RWPE2 (cell line): ENCODE results near the gene SLC22A1.

Experiments
- ATAC-seq: fragments of 200-7000 bp; cut with Tn5 transposase; 3 replicates; pipeline ENCODE4 v1.9.1; 2021; ENCODE audit warnings: low read depth
- DNase-seq: peaks from one replicate; pipeline ENCODE4 v3.0.0-alpha.2; 2020; ENCODE audit warnings: low spot score
- H3K27ac ChIP-seq: fragments of 450-650 bp; 2 replicates; pipeline ENCODE4 v1.5.1; 2017; ENCODE audit warnings: mild to moderate bottlenecking; ENCODE audit not compliant: poor library complexity, severe bottlenecking
- H3K27me3 ChIP-seq: fragments of 250-450 bp; sonication (Bioruptor Pico); 2 replicates; pipeline ENCODE4 v1.5.1; 2021; ENCODE audit warnings: mild to moderate bottlenecking, moderate library complexity; ENCODE audit not compliant: insufficient read depth, poor library complexity, severe bottlenecking
- H3K36me3 ChIP-seq: fragments of 250-450 bp; sonication (Bioruptor Pico); 2 replicates; pipeline ENCODE4 v1.5.1; 2020; ENCODE audit warnings: low read depth, mild to moderate bottlenecking, moderate library complexity
- H3K4me1 ChIP-seq: fragments of 250-450 bp; sonication (Bioruptor Pico); 2 replicates; pipeline ENCODE4 v1.5.1; 2021; ENCODE audit warnings: mild to moderate bottlenecking, moderate library complexity; ENCODE audit not compliant: insufficient read depth, poor library complexity, severe bottlenecking
- H3K4me3 ChIP-seq: fragments of 250-450 bp; sonication (Bioruptor Pico); 2 replicates; pipeline ENCODE4 v1.5.1; 2021; ENCODE audit warnings: mild to moderate bottlenecking, moderate library complexity; ENCODE audit not compliant: severe bottlenecking
- H3K9me3 ChIP-seq: fragments of 250-450 bp; sonication (Bioruptor Pico); 2 replicates; pipeline ENCODE4 v1.5.1; 2021; ENCODE audit warnings: mild to moderate bottlenecking, moderate library complexity; ENCODE audit not compliant: severe bottlenecking
- CTCF ChIP-seq: fragments of 450-650 bp; IDR thresholded peaks from one replicate; pipeline ENCODE4 v1.5.1; 2017; ENCODE audit warnings: mild to moderate bottlenecking, moderate library complexity; ENCODE audit not compliant: poor library complexity, severe bottlenecking

Gene SLC22A1

GRCh38 chr6:160092602-160093001, 29.0 kb upstream of the SLC22A1 start:
- DNase-seq, result no peak
- peaks cover 64% of the 10 kb centered on the region for H3K36me3 ChIP-seq
- TF ChIP-seq CTCF, result no peak

GRCh38 chr6:160093061-160093460, 28.6 kb upstream of the SLC22A1 start:
- H3K4me3 ChIP-seq, result no peak overlapping the region
- H3K27me3 ChIP-seq, result no peaks in the 10 kb centered on the region
- ATAC-seq (no peak), DNase-seq (no peak)
- H3K36me3 ChIP-seq, result peaks cover 64% of the 10 kb centered on the region
- H3K27ac ChIP-seq, result no peak overlapping the region
- no peaks in the 10 kb centered on the region for H3K9me3 ChIP-seq
- no peaks in the 10 kb centered on the region for H3K4me1 ChIP-seq
- TF ChIP-seq CTCF, result no peak

More at GRCh38 chr6:160092602-160093001, 29.0 kb upstream of the SLC22A1 start:
- H3K4me1 ChIP-seq, result no peaks in the 10 kb centered on the region
- H3K27ac ChIP-seq, result no peak overlapping the region
- no peaks in the 10 kb centered on the region for H3K27me3 ChIP-seq
- ATAC-seq, result no peak
- no peak overlapping the region for H3K4me3 ChIP-seq
- H3K9me3 ChIP-seq, result no peaks in the 10 kb centered on the region

- Histone ChIP-seq H3K27ac (no peak overlapping the region), H3K27me3 (no peaks in the 10 kb centered on the region), H3K4me3 (no peak overlapping the region), H3K9me3 (no peaks in the 10 kb centered on the region), H3K36me3 (peaks cover 64% of the 10 kb centered on the region), H3K4me1 (no peaks in the 10 kb centered on the region)
- no peak for DNase-seq
- TF ChIP-seq CTCF, result no peak
- no peak for ATAC-seq
Observed at GRCh38 chr6:160093946-160094345, 27.7 kb upstream of the SLC22A1 start.

- ATAC-seq (no peak), DNase-seq (no peak)
- no peak for TF ChIP-seq CTCF
- no peaks in the 10 kb centered on the region for H3K4me1 ChIP-seq
- no peak overlapping the region for H3K4me3 ChIP-seq
- peaks cover 62% of the 10 kb centered on the region for H3K36me3 ChIP-seq
- H3K27me3 ChIP-seq, result no peaks in the 10 kb centered on the region
- H3K27ac ChIP-seq, result no peak overlapping the region
- no peaks in the 10 kb centered on the region for H3K9me3 ChIP-seq
Observed at GRCh38 chr6:160095146-160095845, 26.3 kb upstream of the SLC22A1 start.

GRCh38 chr6:160101277-160102205, 20.1 kb upstream of the SLC22A1 start:
- Histone ChIP-seq H3K4me3 (no peak overlapping the region), H3K27ac (no peak overlapping the region), H3K9me3 (no peaks in the 10 kb centered on the region), H3K4me1 (no peaks in the 10 kb centered on the region), H3K36me3 (peaks cover 78% of the 10 kb centered on the region), H3K27me3 (no peaks in the 10 kb centered on the region)
- TF ChIP-seq CTCF, result no peak
- no peak for DNase-seq
- no peak for ATAC-seq
